ENCODE results near the gene DBP.
"Not testable (repeated sequence)": the region's sequence is repeated elsewhere in the genome, so short reads cannot be mapped to it uniquely, and the experiment has no call there.

DBP gene

GRCh38 chr19:48659768-48660167 lies 22.6 kb upstream of the DBP start:
- Histone ChIP-seq H3K9ac (ENCODE audit: low read length) (no peak overlapping the region), H3K27me3 (ENCODE audit: insufficient read depth, low read length) (no peaks in the 10 kb centered on the region), H3K9me3 (ENCODE audit: low read length) (no peaks in the 10 kb centered on the region), H3K4me1 (ENCODE audit: insufficient read depth, low read length, severe bottlenecking) (peaks cover under 1% of the 10 kb centered on the region), H3K4me3 (ENCODE audit: low read depth, low read length, poor library complexity, severe bottlenecking) (no peak overlapping the region), H3K79me2 (ENCODE audit: insufficient read depth, low read length) (no peaks in the 10 kb centered on the region), H4K20me1 (ENCODE audit: insufficient read depth, low read length) (no peaks in the 10 kb centered on the region), H3K9me2 (ENCODE audit: low read depth, low read length) (no peaks in the 10 kb centered on the region), H3K27ac (ENCODE audit: low read depth, low read length, poor library complexity, severe bottlenecking) (no peak overlapping the region), H3K4me2 (ENCODE audit: low read length) (no peak overlapping the region), H3K36me3 (ENCODE audit: insufficient read depth, low read length) (no peaks in the 10 kb centered on the region), H3F3A (ENCODE audit: insufficient read depth, low read length) (no peaks in the 10 kb centered on the region), H2AFZ (ENCODE audit: low read length) (no peak overlapping the region)
- TF ChIP-seq CTCF (IDR thresholded peaks at IDR 0.05; ENCODE audit: low read length) (no peak), EZH2 (IDR thresholded peaks at IDR 0.05; ENCODE audit: borderline replicate concordance, low read length) (no peak)

GRCh38 chr19:48658483-48658882 lies 21.3 kb upstream of the DBP start:
- TF ChIP-seq CTCF (IDR thresholded peaks at IDR 0.05; ENCODE audit: low read length) (no peak), EZH2 (IDR thresholded peaks at IDR 0.05; ENCODE audit: borderline replicate concordance, low read length) (no peak)
- H3K9me3 ChIP-seq (ENCODE audit: low read length): no peaks in the 10 kb centered on the region
- H3K4me3 ChIP-seq (ENCODE audit: low read depth, low read length, poor library complexity, severe bottlenecking): no peak overlapping the region
- no peaks in the 10 kb centered on the region for H3F3A ChIP-seq (ENCODE audit: insufficient read depth, low read length)
- no peak overlapping the region for H3K27ac ChIP-seq (ENCODE audit: low read depth, low read length, poor library complexity, severe bottlenecking)
- no peaks in the 10 kb centered on the region for H4K20me1 ChIP-seq (ENCODE audit: insufficient read depth, low read length)
- no peaks in the 10 kb centered on the region for H3K27me3 ChIP-seq (ENCODE audit: insufficient read depth, low read length)
- peaks cover 7% of the 10 kb centered on the region for H3K4me1 ChIP-seq (ENCODE audit: insufficient read depth, low read length, severe bottlenecking)
- no peak overlapping the region for H3K4me2 ChIP-seq (ENCODE audit: low read length)
- no peaks in the 10 kb centered on the region for H3K79me2 ChIP-seq (ENCODE audit: insufficient read depth, low read length)
- no peaks in the 10 kb centered on the region for H3K36me3 ChIP-seq (ENCODE audit: insufficient read depth, low read length)
- H3K9me2 ChIP-seq (ENCODE audit: low read depth, low read length): no peaks in the 10 kb centered on the region
- no peak overlapping the region for H2AFZ ChIP-seq (ENCODE audit: low read length)
- H3K9ac ChIP-seq (ENCODE audit: low read length): no peak overlapping the region

- H2AFZ ChIP-seq (ENCODE audit: low read length); H3F3A ChIP-seq (ENCODE audit: insufficient read depth, low read length); H3K9me2 ChIP-seq (ENCODE audit: low read depth, low read length); H3K9ac ChIP-seq (ENCODE audit: low read length); H3K27ac ChIP-seq (ENCODE audit: low read depth, low read length, poor library complexity, severe bottlenecking); H3K4me2 ChIP-seq (ENCODE audit: low read length); H3K79me2 ChIP-seq (ENCODE audit: insufficient read depth, low read length); H4K20me1 ChIP-seq (ENCODE audit: insufficient read depth, low read length); H3K4me3 ChIP-seq (ENCODE audit: low read depth, low read length, poor library complexity, severe bottlenecking); H3K27me3 ChIP-seq (ENCODE audit: insufficient read depth, low read length); H3K4me1 ChIP-seq (ENCODE audit: insufficient read depth, low read length, severe bottlenecking); H3K9me3 ChIP-seq (ENCODE audit: low read length); H3K36me3 ChIP-seq (ENCODE audit: insufficient read depth, low read length): not testable (repeated sequence)
These were observed 20.6 kb upstream of the DBP start for GRCh38 chr19:48657828-48658227.

- no peaks in the 10 kb centered on the region for H3K9me3 ChIP-seq (ENCODE audit: low read length)
- H3K36me3 ChIP-seq (ENCODE audit: insufficient read depth, low read length): no peaks in the 10 kb centered on the region
- no peak overlapping the region for H2AFZ ChIP-seq (ENCODE audit: low read length)
- peaks cover 13% of the 10 kb centered on the region for H3K4me1 ChIP-seq (ENCODE audit: insufficient read depth, low read length, severe bottlenecking)
- no peak overlapping the region for H3K27ac ChIP-seq (ENCODE audit: low read depth, low read length, poor library complexity, severe bottlenecking)
- H3K79me2 ChIP-seq (ENCODE audit: insufficient read depth, low read length): no peaks in the 10 kb centered on the region
- no peaks in the 10 kb centered on the region for H3F3A ChIP-seq (ENCODE audit: insufficient read depth, low read length)
- H3K4me3 ChIP-seq (ENCODE audit: low read depth, low read length, poor library complexity, severe bottlenecking): no peak overlapping the region
- TF ChIP-seq EZH2 (IDR thresholded peaks at IDR 0.05; ENCODE audit: borderline replicate concordance, low read length) (no peak), CTCF (IDR thresholded peaks at IDR 0.05; ENCODE audit: low read length) (no peak)
- H3K4me2 ChIP-seq (ENCODE audit: low read length): no peak overlapping the region
- no peaks in the 10 kb centered on the region for H3K9me2 ChIP-seq (ENCODE audit: low read depth, low read length)
- H3K27me3 ChIP-seq (ENCODE audit: insufficient read depth, low read length): no peaks in the 10 kb centered on the region
- H4K20me1 ChIP-seq (ENCODE audit: insufficient read depth, low read length): no peaks in the 10 kb centered on the region
- H3K9ac ChIP-seq (ENCODE audit: low read length): no peak overlapping the region
These were observed 19.8 kb upstream of the DBP start for GRCh38 chr19:48656840-48657474.

All from OCI-LY1 (cell line).